Erythroblast (primary cell): ENCODE measurements around the gene ATPAF2.

Experiments
- DNase-seq, 2 experiments: peaks; one replicate each; lab custom pipeline; 2025; lab: John Stamatoyannopoulos, UW
- GATA1 ChIP-seq: IDR thresholded peaks from 2 replicates; pipeline ENCODE4 v1.6.1; 2011; ENCODE audit warnings: low read depth, mild to moderate bottlenecking, control low read depth, low read length, moderate library complexity
- POLR2A ChIP-seq: IDR thresholded peaks from 2 replicates; pipeline ENCODE4 v1.6.1; 2011; ENCODE audit warnings: mild to moderate bottlenecking, low read length

The ATPAF2 gene

DNA sequence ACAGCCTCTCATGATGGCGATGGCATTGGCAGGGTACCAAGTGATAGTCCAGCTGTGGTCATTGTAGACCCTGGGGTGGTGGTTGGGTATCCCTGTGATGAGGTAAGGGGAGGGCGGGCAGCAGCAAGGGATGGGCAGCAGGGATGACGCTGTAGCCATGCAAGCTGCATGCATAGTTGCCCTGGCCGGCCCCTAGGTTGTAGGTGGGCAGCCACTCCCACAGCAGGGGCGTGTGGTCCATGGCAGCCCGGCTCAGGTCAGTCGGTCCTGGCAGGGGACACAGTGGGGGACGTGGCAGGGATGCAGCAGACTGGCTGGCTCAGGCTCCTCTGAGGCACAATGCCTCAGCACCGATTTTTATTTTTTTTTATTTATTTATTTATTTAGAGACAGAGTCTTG, 57.6 kb downstream of the ATPAF2 start:
- no peak for DNase-seq
- TF ChIP-seq POLR2A = no peak
- no peak for TF ChIP-seq GATA1

GRCh38 chr17:17979778-17980177, 59.2 kb downstream of the ATPAF2 start:
- no peak for DNase-seq
- TF ChIP-seq GATA1 = no peak
- TF ChIP-seq POLR2A = no peak

- DNase-seq = no peak
- no peak for TF ChIP-seq GATA1
- no peak for TF ChIP-seq POLR2A
Observed at GRCh38 chr17:17978481-17979424, 60.2 kb downstream of the ATPAF2 start.

DNA sequence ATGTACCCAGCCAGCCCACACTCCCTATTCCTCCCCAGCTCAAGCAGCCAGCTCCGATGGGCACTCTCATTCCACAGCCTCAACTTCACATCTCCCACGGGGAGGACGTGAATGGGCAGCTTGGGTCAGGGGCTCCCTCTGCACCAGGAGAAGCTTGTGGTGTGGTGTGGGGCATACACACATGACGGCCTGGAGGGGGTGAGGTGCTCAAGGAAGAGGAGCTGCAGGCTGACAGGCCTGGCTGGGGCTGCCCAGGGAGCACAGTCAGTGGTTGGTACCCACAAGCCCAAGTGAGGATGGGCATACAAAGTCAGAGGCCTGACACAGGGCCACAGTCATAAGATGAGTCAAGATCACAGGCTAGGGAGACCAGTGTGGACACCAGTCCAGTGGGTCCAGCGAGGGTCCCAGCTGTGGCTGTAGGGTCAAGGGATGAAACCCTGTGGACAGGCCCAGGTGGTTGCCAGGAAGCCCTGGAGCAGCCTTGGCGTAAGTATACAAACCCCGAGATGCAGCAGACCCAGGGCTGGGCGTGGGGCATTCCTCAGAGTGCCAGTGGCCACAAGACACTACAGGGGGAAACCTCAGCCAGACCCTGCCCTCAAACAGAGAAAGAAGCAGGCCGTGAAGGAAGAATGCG, 61.9 kb downstream of the ATPAF2 start:
- no peak for TF ChIP-seq GATA1
- no peak for TF ChIP-seq POLR2A
- DNase-seq = no peak

DNA sequence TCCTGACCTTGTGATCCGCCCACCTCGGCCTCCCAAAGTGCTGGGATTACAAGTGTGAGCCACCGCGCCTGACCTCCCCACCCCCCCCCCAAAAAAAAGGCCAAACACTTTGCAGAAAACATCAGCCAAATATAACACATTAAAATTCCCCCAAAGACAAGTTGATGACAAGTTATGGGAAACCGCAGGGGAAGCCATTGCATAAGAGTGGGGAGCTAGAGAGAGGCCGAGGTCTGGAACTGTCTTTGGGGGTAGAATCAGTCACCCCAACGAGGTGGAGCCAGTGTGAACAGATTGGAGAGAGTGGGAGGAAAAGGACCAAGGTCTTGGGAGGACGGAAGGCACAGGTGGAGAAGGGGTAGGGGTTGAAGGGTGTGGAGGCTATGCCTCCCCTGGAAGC, 63.5 kb downstream of the ATPAF2 start:
- TF ChIP-seq GATA1 = no peak
- no peak for TF ChIP-seq POLR2A

DNA sequence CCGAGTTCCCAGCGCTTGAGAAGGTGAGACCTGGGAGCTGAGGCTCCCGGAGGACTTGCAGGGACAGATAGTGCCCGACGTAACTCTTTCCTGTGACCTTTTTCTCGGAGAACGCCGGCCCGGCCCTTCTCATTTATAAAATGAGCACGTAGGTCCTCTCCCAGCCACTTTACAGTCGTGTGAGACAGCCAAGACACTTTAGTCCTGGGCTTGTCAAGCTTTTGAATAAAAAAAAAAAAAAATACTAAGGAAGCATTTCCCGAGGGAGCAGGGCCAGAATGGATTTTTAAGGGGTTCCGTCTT, 66.1 kb downstream of the ATPAF2 start:
- TF ChIP-seq POLR2A (no peak), GATA1 (no peak)
- DNase-seq = no peak

More for the DNA sequence above, 63.5 kb downstream of the ATPAF2 start:
- no peak for DNase-seq

GRCh38 chr17:17972126-17972951, 66.6 kb downstream of the ATPAF2 start, which contains the start of the genes DRC3 and TOM1L2:
Gene DRC3, plus strand, starts transcription at chr17:17972862. Its CDS starts 4,737 bp downstream, at chr17:17977599.
Gene TOM1L2, minus strand, starts transcription at chr17:17972400. Its CDS starts 87 bp downstream, at chr17:17972313.
- peak; percentile 100 for DNase-seq
- TF ChIP-seq GATA1 (no peak), POLR2A (peak; percentile 69)

DNA sequence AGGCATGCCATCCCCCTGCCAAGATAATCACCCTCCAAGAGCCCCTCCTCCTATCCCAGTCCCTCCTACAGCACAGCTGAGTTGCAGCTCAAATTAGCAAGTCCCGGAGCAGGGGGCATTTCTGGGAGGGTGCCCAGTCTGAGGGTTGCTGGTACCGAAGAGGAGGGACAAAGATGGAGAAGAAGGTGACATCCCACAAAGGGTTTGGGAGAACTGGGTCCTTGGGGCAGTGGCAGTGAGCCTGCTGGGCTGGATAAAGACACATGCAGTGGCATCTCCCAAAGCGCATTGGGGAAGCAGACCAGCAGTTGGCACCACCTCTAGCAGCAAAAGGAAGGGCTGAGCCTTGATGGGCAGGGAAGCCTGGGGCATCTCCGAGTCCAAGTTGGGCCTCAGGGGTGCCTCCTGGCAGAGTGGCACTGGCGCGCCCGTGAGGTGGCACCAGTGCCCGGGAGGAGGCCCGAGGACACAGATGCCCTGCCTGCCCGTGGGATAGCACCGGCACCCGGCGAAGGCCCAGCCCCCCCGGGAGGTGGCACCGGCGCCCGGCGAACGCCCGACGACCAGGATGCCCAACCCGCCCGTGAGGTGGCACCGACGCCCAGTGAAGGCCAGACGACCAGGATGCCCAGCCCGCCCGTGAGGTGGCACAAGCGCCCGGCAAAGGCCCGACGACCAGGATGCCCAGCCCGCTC, 67.4 kb downstream of the ATPAF2 start:
- DNase-seq = peak; percentile 34 to 45
- TF ChIP-seq GATA1 (no peak), POLR2A (no peak)

DNA sequence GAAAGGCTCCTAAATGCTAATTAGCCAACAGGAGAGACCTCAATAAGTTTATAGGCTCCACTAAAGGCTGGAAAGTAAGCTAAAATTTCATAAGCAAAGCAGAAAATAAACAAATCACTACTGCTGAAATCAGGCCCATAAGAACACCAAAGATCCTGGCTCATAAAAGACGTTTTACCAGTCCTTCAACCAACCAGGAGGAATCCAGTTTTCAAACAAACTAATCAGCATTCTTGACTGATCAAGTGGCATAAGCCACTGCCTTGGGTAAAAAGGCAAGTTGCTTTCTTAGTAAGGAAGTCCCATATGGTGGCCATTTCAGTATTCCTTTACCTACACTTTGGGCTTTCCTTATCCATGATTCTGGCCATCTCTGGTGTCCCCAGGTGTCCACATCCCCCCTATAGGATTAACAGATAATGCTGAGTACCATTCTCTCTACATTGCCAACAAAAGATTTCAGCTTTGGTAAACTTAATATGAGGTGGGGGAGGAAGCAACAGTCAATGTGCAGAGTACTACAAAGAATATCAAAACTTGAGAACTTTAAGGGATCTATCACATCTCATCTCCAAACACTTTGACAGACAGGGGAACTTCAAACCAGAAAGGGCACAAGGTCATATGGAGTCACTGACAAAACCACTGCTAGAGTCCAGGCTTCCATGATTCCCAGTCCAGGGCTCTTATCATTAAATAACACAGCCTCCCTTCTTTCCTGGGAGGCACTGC, 68.1 kb downstream of the ATPAF2 start:
- TF ChIP-seq POLR2A (no peak), GATA1 (no peak)
- DNase-seq = no peak
